Measurements from ENCODE around the gene OR52L1. TPM values are rescaled to one million over a fixed set of nuclear protein-coding genes. Genes with fewer than 3 reads are reported as not detected.

Gene OR52L1
- not detected in 5 replicates for total RNA-seq (2022; extraction: Qiagen RNA extraction)

DNA sequence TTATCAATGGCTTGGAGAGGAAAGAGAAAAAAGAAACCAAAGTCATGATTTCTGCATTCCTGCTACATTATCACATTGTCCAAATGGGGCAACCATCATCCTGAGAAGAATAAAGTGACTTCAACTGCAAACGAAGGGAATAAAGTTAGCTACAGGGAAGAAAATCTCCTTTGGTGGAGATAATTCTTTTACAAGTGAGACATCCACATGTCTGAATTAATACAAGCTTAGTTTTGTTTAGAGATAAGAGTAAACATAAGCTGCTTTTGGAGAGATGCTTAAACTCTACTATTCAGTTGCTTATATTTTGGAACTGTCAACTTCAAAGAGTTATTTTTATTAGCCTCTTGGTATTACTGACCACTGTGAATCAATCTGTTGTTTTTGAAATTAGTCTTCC lies at the start of gene OR52L1:
OR52L1 (minus strand) TSS at position 101 of the 400 bp plus-strand sequence; CDS start at position 46, 55 bp downstream.

DNA sequence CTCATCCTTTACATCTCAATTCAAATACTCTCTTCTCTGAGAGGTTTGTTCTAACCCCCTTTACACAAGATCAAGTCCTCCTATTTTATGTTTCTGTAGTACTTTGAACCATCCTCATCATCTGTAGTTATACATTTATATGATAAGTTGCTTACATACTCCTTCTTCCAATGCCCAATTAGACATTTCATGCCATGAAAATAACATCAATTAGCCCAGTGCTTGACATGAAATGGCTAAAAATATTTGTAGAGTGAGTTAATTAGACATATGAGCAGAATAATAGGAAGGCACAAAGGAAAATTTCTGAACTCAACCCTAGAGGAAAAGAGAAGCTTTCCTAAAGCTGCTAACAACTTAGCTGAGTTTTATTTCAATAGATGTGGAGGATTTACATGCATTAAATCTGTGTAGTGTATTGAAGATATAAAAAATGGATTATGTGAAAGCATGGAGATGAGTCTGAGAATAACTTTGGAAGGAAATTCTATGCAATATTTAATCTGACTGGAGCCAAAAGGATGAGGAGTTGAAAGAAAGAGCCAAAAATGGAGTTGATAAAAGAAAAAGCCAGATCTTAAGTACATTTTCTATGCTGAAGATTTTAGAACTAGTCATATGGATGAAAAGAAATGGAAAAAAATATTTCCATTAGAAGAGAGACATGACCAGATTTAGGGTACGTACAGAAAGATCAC lies 44.1 kb upstream of the OR52L1 start, which contains the start of gene OR56A1:
OR56A1 (minus strand) TSS at position 51 of the 698 bp plus-strand sequence. CDS start 3,066 bp downstream, outside the sequence.

DNA sequence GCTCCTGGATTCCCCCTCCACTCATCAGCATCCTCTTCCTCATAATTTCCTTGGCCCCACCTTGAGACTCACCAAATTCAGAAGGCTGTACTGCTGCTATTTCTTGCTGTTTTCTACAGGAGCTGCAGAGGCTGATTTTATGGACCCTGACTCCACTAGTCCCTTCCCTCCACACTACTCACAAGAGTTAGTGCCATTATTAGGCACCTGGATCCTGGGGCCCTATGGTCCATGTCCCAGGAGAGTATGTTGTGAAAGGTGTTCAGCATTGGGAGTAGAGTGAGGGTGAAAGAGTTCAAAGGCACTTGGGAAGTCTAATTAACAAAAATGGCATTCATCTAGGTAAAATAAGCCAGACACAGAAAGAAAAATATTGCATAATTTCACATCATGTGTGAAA lies 20.1 kb upstream of the OR52L1 start, which contains the start of gene OR56A4:
OR56A4 (minus strand) TSS at position 101 of the 400 bp plus-strand sequence. CDS start 3,954 bp downstream, outside the sequence.

DNA sequence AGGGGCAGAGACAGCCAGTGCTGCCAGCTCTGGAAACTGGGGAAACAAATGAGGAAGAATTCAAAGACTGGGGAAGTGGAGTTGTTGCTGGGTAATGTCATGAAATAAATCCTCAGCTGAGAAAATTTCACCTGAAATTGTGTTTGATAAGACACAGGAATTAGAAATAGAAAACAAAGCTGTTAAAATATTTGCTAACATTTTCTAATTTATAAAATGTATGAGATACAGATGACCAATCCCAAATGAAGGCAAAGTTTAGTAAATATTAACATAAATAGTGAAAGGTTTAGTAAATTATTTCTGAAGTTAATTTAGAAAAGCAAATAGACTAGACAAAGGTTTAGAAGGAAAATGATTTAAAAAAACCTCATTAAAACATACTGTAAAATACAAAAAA lies 18.4 kb downstream of the OR52L1 start, which contains the start of gene OR56A5:
OR56A5 (minus strand) TSS at position 101 of the 400 bp plus-strand sequence; CDS start at position 101, 0 bp downstream.

DNA sequence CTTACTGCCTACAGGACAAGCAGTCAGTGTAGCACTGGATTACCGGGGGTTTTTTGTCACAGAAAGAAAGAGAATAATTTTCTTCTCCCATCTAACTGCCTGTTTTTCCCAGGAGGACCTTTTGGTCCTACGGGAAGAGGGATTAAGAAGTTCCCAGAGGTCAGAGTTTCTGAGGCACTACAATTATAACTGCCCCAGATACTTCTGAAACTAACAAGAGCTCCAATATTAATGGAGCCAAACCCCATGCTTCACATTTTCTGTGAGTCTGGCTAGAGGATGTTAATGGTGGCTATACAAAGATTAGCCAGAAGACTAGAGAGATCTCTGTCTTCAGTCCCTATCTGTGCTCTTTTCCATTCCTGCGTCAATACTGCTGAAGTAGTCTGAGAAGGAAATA lies 44.8 kb downstream of the OR52L1 start, which contains the start of gene OR56A3:
OR56A3 (plus strand) TSS at position 301 of the 400 bp plus-strand sequence. CDS start 5,096 bp downstream, outside the sequence.

Other genes with a start within 250 kb of the OR52L1 start
- not detected in 5 replicates for gene OR52N4, start 232.7 kb downstream of the OR52L1 start, total RNA-seq (2022; extraction: Qiagen RNA extraction)
- gene OR52N5, start 203.6 kb downstream of the OR52L1 start, total RNA-seq (2022; extraction: Qiagen RNA extraction) = not detected in 5 replicates
- gene OR52N1, start 195.7 kb downstream of the OR52L1 start, total RNA-seq (2022; extraction: Qiagen RNA extraction) = not detected in 5 replicates
- gene OR52N2, start 178.1 kb downstream of the OR52L1 start, total RNA-seq (2022; extraction: Qiagen RNA extraction) = not detected in 5 replicates
- not detected in 5 replicates for gene OR52E6, start 145.1 kb downstream of the OR52L1 start, total RNA-seq (2022; extraction: Qiagen RNA extraction)
- gene OR52E8, start 129.3 kb downstream of the OR52L1 start, total RNA-seq (2022; extraction: Qiagen RNA extraction) = not detected in 5 replicates
- gene OR52E4, start 106.4 kb downstream of the OR52L1 start, total RNA-seq (2022; extraction: Qiagen RNA extraction) = not detected in 5 replicates
- gene OR52E5, start 93.8 kb downstream of the OR52L1 start, total RNA-seq (2022; extraction: Qiagen RNA extraction) = not detected in 5 replicates
- gene OR56A3, start 44.7 kb downstream of the OR52L1 start, total RNA-seq (2022; extraction: Qiagen RNA extraction) = not detected in 5 replicates
- not detected in 5 replicates for gene OR56A5, start 18.5 kb downstream of the OR52L1 start, total RNA-seq (2022; extraction: Qiagen RNA extraction)
- gene OR56A4, start 20.0 kb upstream of the OR52L1 start, total RNA-seq (2022; extraction: Qiagen RNA extraction) = not detected in 5 replicates
- not detected in 5 replicates for gene OR56A1, start 43.8 kb upstream of the OR52L1 start, total RNA-seq (2022; extraction: Qiagen RNA extraction)
- not detected in 5 replicates for gene OR56B4, start 120.7 kb upstream of the OR52L1 start, total RNA-seq (2022; extraction: Qiagen RNA extraction)
- gene OR52B2, start 183.3 kb upstream of the OR52L1 start, total RNA-seq (2022; extraction: Qiagen RNA extraction) = not detected in 5 replicates
- gene OR52W1, start 212.2 kb upstream of the OR52L1 start, total RNA-seq (2022; extraction: Qiagen RNA extraction) = not detected in 5 replicates
- gene C11orf42, start 218.6 kb upstream of the OR52L1 start, total RNA-seq (2022; extraction: Qiagen RNA extraction) = not detected in 5 replicates
- gene FHIP1B, start 247.7 kb upstream of the OR52L1 start, total RNA-seq (2022; extraction: Qiagen RNA extraction) = 13.3 to 20.2 TPM (median 17.9 TPM) in 5 replicates

Data from A549 treated with CORT108297 at 1 μM for 4 hours (cell line).